Esophagus muscularis mucosa (tissue), 4 donors: Measurements from ENCODE around the gene CRABP2.

Source experiments
- EP300 ChIP-seq: sonication (generic); formaldehyde crosslinking; IDR thresholded peaks from one replicate; pipeline ENCODE4 v1.6.1; 2017; ENCODE audit warnings: antibody characterized with exemption
- POLR2A ChIP-seq: fragments of 450-650 bp; IDR thresholded peaks from one replicate; pipeline ENCODE4 v1.6.1; 2017; ENCODE audit warnings: antibody characterized with exemption, moderate library complexity, mild to moderate bottlenecking, low read depth
- POLR2AphosphoS5 ChIP-seq, 2 donors: sonication (generic); formaldehyde crosslinking; IDR thresholded peaks; one replicate each; pipeline ENCODE4 v1.6.1; 2017; ENCODE audit warnings: antibody characterized with exemption in 2 of 2
- TF ChIP-seq, protein P1 (sequence below), 3 experiments: fragments of 200-600 bp in 2 of 3; fragments of 450-650 bp in 1 of 3; sonication (generic) in 2 of 3; IDR thresholded peaks; one replicate each; pipeline ENCODE4 v1.5.1; 2017 to 2019; ENCODE audit warnings: antibody characterized with exemption in 3 of 3, mild to moderate bottlenecking in 2 of 3, moderate library complexity in 1 of 3

DNA sequence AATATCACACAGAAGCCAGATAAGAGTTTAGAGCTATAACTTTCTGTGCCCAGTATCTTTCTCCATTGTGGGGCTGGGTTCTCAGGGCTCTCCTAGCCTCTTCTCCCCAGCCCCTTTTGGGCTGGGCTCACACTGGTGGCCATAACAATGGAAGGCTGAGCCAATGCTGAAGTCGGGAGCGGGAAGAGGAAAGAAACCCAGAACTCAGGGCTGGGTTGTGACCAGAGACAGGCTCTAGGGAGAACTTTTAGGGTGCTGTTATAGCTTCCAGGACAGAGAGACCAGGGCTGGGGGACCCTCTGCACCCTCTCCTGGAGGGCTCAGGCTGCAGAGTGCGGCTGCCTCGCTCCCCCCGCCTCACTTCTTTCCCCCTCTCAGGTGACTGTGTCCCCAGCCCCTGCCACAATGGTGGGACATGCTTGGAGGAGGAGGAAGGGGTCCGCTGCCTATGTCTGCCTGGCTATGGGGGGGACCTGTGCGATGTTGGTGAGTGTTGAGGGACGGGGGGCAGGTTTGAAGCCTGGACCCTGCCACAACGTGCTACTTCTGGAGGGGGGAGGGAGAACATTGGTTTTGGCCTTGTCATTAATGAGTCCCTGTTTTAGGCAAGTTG lies 49.4 kb downstream of the CRABP2 start:
- TF ChIP-seq, protein P1, sequence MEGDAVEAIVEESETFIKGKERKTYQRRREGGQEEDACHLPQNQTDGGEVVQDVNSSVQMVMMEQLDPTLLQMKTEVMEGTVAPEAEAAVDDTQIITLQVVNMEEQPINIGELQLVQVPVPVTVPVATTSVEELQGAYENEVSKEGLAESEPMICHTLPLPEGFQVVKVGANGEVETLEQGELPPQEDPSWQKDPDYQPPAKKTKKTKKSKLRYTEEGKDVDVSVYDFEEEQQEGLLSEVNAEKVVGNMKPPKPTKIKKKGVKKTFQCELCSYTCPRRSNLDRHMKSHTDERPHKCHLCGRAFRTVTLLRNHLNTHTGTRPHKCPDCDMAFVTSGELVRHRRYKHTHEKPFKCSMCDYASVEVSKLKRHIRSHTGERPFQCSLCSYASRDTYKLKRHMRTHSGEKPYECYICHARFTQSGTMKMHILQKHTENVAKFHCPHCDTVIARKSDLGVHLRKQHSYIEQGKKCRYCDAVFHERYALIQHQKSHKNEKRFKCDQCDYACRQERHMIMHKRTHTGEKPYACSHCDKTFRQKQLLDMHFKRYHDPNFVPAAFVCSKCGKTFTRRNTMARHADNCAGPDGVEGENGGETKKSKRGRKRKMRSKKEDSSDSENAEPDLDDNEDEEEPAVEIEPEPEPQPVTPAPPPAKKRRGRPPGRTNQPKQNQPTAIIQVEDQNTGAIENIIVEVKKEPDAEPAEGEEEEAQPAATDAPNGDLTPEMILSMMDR (IDR thresholded peaks at IDR 0.05): no peak
- TF ChIP-seq POLR2A: no peak
- no peak for TF ChIP-seq EP300
- TF ChIP-seq POLR2AphosphoS5 (IDR thresholded peaks at IDR 0.05): no peak
